H9 (cell line): ENCODE data around the gene THOC5. TPM values are rescaled to one million over a fixed set of nuclear protein-coding genes. Genes with fewer than 3 reads are reported as not detected.

Experiments
- DNase-seq: peaks from one replicate; pipeline ENCODE4 v3.0.0-alpha.2; 2017
- H2AFZ ChIP-seq: one replicate; pipeline ENCODE4 v1.6.1; 2013; ENCODE audit warnings: mild to moderate bottlenecking, low read length, control low read depth, moderate library complexity
- H2AK5ac ChIP-seq: 2 replicates; pipeline ENCODE4 v1.6.1; 2013; ENCODE audit warnings: low read length, control low read depth, mixed read lengths; ENCODE audit not compliant: insufficient read length
- H2BK120ac ChIP-seq: one replicate; pipeline ENCODE4 v1.6.1; 2013; ENCODE audit warnings: low read depth, mild to moderate bottlenecking, low read length, control low read depth, inconsistent platforms; ENCODE audit not compliant: poor library complexity, severe bottlenecking
- H2BK12ac ChIP-seq: 2 replicates; pipeline ENCODE4 v1.6.1; 2013; ENCODE audit warnings: low read length, control low read depth, mixed read lengths, low read depth; ENCODE audit not compliant: insufficient read length
- H2BK15ac ChIP-seq: 2 replicates; pipeline ENCODE4 v1.6.1; 2013; ENCODE audit warnings: low read depth, low read length, control low read depth
- H2BK20ac ChIP-seq: one replicate; pipeline ENCODE4 v1.6.1; 2013; ENCODE audit warnings: low read depth, mild to moderate bottlenecking, low read length, control low read depth, inconsistent platforms; ENCODE audit not compliant: poor library complexity, severe bottlenecking
- H2BK5ac ChIP-seq: 2 replicates; pipeline ENCODE4 v1.6.1; 2013; ENCODE audit warnings: low read length, control low read depth, mixed read lengths; ENCODE audit not compliant: insufficient read length
- H3K14ac ChIP-seq: 2 replicates; pipeline ENCODE4 v1.6.1; 2013; ENCODE audit warnings: low read length, control low read depth; ENCODE audit not compliant: insufficient read depth
- H3K18ac ChIP-seq: 2 replicates; pipeline ENCODE4 v1.6.1; 2013; ENCODE audit warnings: low read depth, mild to moderate bottlenecking, mixed read lengths, low read length, control low read depth; ENCODE audit not compliant: insufficient read length
- H3K23ac ChIP-seq: 2 replicates; pipeline ENCODE4 v1.6.1; 2013; ENCODE audit warnings: low read length, control low read depth, mixed read lengths, low read depth; ENCODE audit not compliant: insufficient read length
- H3K23me2 ChIP-seq: 2 replicates; pipeline ENCODE4 v1.6.1; 2013; ENCODE audit warnings: low read depth, mild to moderate bottlenecking, mixed read lengths, low read length, control low read depth; ENCODE audit not compliant: insufficient read length, poor library complexity, severe bottlenecking
- H3K27ac ChIP-seq: 2 replicates; pipeline ENCODE4 v1.5.1; 2013; ENCODE audit warnings: low read length, control low read depth, mixed read lengths, low read depth; ENCODE audit not compliant: insufficient read length
- H3K27me3 ChIP-seq: 2 replicates; pipeline ENCODE4 v1.6.1; 2013; ENCODE audit warnings: low read length, control low read depth, inconsistent platforms; ENCODE audit not compliant: insufficient read depth
- H3K4ac ChIP-seq: 2 replicates; pipeline ENCODE4 v1.6.1; 2013; ENCODE audit warnings: low read depth, mild to moderate bottlenecking, control low read depth, inconsistent platforms, low read length, moderate library complexity
- H3K4me1 ChIP-seq: 2 replicates; pipeline ENCODE4 v1.6.1; 2013; ENCODE audit warnings: low read length, control low read depth, inconsistent platforms; ENCODE audit not compliant: insufficient read depth
- H3K4me2 ChIP-seq: 2 replicates; pipeline ENCODE4 v1.6.1; 2013; ENCODE audit warnings: low read length, control low read depth, mixed read lengths; ENCODE audit not compliant: insufficient read length, insufficient read depth
- H3K56ac ChIP-seq: 2 replicates; pipeline ENCODE4 v1.6.1; 2013; ENCODE audit warnings: low read depth, mild to moderate bottlenecking, mixed read lengths, low read length, control low read depth; ENCODE audit not compliant: insufficient read length
- H3K79me1 ChIP-seq: 2 replicates; pipeline ENCODE4 v1.6.1; 2013; ENCODE audit warnings: low read depth, mild to moderate bottlenecking, moderate library complexity, low read length, control low read depth, inconsistent platforms; ENCODE audit not compliant: insufficient read depth, poor library complexity, severe bottlenecking
- H3K79me2 ChIP-seq: 2 replicates; pipeline ENCODE4 v1.6.1; 2013; ENCODE audit warnings: low read length, control low read depth, inconsistent platforms; ENCODE audit not compliant: insufficient read depth
- H3K9ac ChIP-seq: 2 replicates; pipeline ENCODE4 v1.6.1; 2013; ENCODE audit warnings: low read length, control low read depth, mixed read lengths; ENCODE audit not compliant: insufficient read length; ENCODE audit errors: extremely low read depth
- H3K9me3 ChIP-seq: one replicate; pipeline ENCODE4 v1.6.1; 2013; ENCODE audit warnings: low read depth, low read length, inconsistent platforms; ENCODE audit not compliant: control insufficient read depth
- H3T11ph ChIP-seq: one replicate; pipeline ENCODE4 v1.6.1; 2013; ENCODE audit warnings: mild to moderate bottlenecking, low read length, control low read depth, inconsistent platforms
- H4K20me1 ChIP-seq: one replicate; pipeline ENCODE4 v1.6.1; 2013; ENCODE audit not compliant: control insufficient read depth, insufficient read length, insufficient read depth
- H4K5ac ChIP-seq: 2 replicates; pipeline ENCODE4 v1.6.1; 2013; ENCODE audit warnings: low read depth, mild to moderate bottlenecking, mixed read lengths, low read length, control low read depth; ENCODE audit not compliant: insufficient read length
- H4K8ac ChIP-seq: replicated peaks from 2 replicates; pipeline ENCODE4 v1.6.1; 2013; ENCODE audit warnings: low read length, control low read depth, mixed read lengths, low read depth; ENCODE audit not compliant: insufficient read length
- H4K91ac ChIP-seq: 2 replicates; pipeline ENCODE4 v1.6.1; 2013; ENCODE audit warnings: low read depth, mild to moderate bottlenecking, moderate library complexity, mixed read lengths, low read length, control low read depth; ENCODE audit not compliant: insufficient read length
- H3K27ac Mint-ChIP-seq, 3 experiments: 2 replicates in 2 of 3; 3 replicates in 1 of 3; pipeline ENCODE4 v1.8.0; 2020 to 2021; ENCODE audit warnings: mixed read lengths in 3 of 3, mild to moderate bottlenecking in 1 of 3, moderate library complexity in 1 of 3
- H3K27me3 Mint-ChIP-seq: 2 replicates; pipeline ENCODE4 v1.8.0; 2021; ENCODE audit warnings: low read depth, mild to moderate bottlenecking, moderate library complexity, mixed read lengths
- H3K36me3 Mint-ChIP-seq, 3 experiments: 2 replicates in 2 of 3; 3 replicates in 1 of 3; pipeline ENCODE4 v1.8.0; 2020 to 2021; ENCODE audit warnings: low read depth in 3 of 3, mixed read lengths in 3 of 3; ENCODE audit not compliant: insufficient read depth in 1 of 3
- H3K4me1 Mint-ChIP-seq, 2 experiments: 2 replicates each; pipeline ENCODE4 v1.8.0; 2020; ENCODE audit warnings: mixed read lengths in 2 of 2
- H3K4me3 Mint-ChIP-seq, 2 experiments: 2 replicates in 1 of 2; 3 replicates in 1 of 2; pipeline ENCODE4 v1.8.0; 2020 to 2021; ENCODE audit warnings: mild to moderate bottlenecking in 2 of 2, mixed read lengths in 2 of 2, moderate library complexity in 1 of 2
- H3K9me3 Mint-ChIP-seq, 2 experiments: 2 replicates in 1 of 2; 3 replicates in 1 of 2; pipeline ENCODE4 v1.8.0; 2020; ENCODE audit warnings: mild to moderate bottlenecking in 2 of 2, mixed read lengths in 2 of 2, moderate library complexity in 1 of 2
- CTCF ChIP-seq: fragments of 200-600 bp; sonication (generic); conservative IDR thresholded peaks from 3 replicates; pipeline ENCODE4 v1.8.0; 2021; ENCODE audit warnings: antibody characterized with exemption, mild to moderate bottlenecking
- WGBS: extraction: QIAGEN DNeasy Blood & Tissue Kit; methylation state at CpG from one replicate; pipeline ENCODE4 v1.1.7; 2013; ENCODE audit warnings: missing lambda C conversion rate, low lambda C conversion rate, mixed read lengths; ENCODE audit not compliant: insufficient read length; ENCODE audit errors: extremely low coverage; 5-methylcytosine and 5-hydroxymethylcytosine counted together
- total RNA-seq: library from RNA; stranded (reverse); gene quantifications from 2 replicates; pipeline ENCODE4 v1.2.1, GENCODE V29; 2021

Gene THOC5
- total RNA-seq, 1 experiment from 2014 or later, result 71.8 TPM

GRCh38 chr22:29487426-29487986, 66.1 kb downstream of the THOC5 start:
- no peak overlapping the region for H3T11ph ChIP-seq
- H3K9ac ChIP-seq, result no peak overlapping the region
- H3K79me1 ChIP-seq, result no peaks in the 10 kb centered on the region
- no peak overlapping the region for H2BK5ac ChIP-seq
- no peaks in the 10 kb centered on the region for H4K20me1 ChIP-seq
- no peak overlapping the region for H2AK5ac ChIP-seq
- H3K56ac ChIP-seq, result no peak overlapping the region
- DNase-seq, result no peak
- no peak overlapping the region for H2AFZ ChIP-seq
- no peaks in the 10 kb centered on the region for H3K79me2 ChIP-seq
- no CpG with 5 or more reads among the region's 6 CpGs for WGBS
- H3K9me3 ChIP-seq, result no peaks in the 10 kb centered on the region
- no peak overlapping the region for H4K91ac ChIP-seq
- no peak overlapping the region for H3K4me2 ChIP-seq
- H3K27ac ChIP-seq, result no peak overlapping the region
- no peak overlapping the region for H3K4ac ChIP-seq
- no peaks in the 10 kb centered on the region for H3K4me1 ChIP-seq
- no peak for TF ChIP-seq CTCF
- no peak overlapping the region for H3K27ac Mint-ChIP-seq
- H2BK120ac ChIP-seq, result no peak overlapping the region
- no peak overlapping the region for H3K23ac ChIP-seq
- no peak overlapping the region for H4K8ac ChIP-seq
- no peak overlapping the region for H3K14ac ChIP-seq
- no peak overlapping the region for H4K5ac ChIP-seq
- H3K27me3 ChIP-seq, result no peaks in the 10 kb centered on the region
- H2BK15ac ChIP-seq, result no peak overlapping the region
- H3K27me3 Mint-ChIP-seq, result peaks cover 15% of the 10 kb centered on the region
- H3K23me2 ChIP-seq, result no peaks in the 10 kb centered on the region
- H3K36me3 Mint-ChIP-seq, result peaks cover 15 to 28% (median 17%) of the 10 kb centered on the region in 3 experiments
- no peaks in the 10 kb centered on the region; a peak in 1 of 4 replicates for H3K4me1 Mint-ChIP-seq
- H3K18ac ChIP-seq, result no peak overlapping the region
- H2BK12ac ChIP-seq, result no peak overlapping the region
- no peak overlapping the region for H3K4me3 Mint-ChIP-seq
- no peaks in the 10 kb centered on the region for H3K9me3 Mint-ChIP-seq
- no peak overlapping the region for H2BK20ac ChIP-seq
